GM18505 (cell line): ENCODE measurements around the gene PLPP7.

Source experiments
- ATAC-seq: cut with Tn5 transposase; IDR thresholded peaks from one replicate; pipeline ENCODE4 v1.9.1; 2021; ENCODE audit not compliant: unreplicated experiment
- POLR2A ChIP-seq: IDR thresholded peaks from 4 replicates; pipeline ENCODE4 v1.6.1; 2011; ENCODE audit warnings: borderline replicate concordance; ENCODE audit not compliant: insufficient read depth, insufficient read length; ENCODE audit errors: extremely low read depth

Gene PLPP7

DNA sequence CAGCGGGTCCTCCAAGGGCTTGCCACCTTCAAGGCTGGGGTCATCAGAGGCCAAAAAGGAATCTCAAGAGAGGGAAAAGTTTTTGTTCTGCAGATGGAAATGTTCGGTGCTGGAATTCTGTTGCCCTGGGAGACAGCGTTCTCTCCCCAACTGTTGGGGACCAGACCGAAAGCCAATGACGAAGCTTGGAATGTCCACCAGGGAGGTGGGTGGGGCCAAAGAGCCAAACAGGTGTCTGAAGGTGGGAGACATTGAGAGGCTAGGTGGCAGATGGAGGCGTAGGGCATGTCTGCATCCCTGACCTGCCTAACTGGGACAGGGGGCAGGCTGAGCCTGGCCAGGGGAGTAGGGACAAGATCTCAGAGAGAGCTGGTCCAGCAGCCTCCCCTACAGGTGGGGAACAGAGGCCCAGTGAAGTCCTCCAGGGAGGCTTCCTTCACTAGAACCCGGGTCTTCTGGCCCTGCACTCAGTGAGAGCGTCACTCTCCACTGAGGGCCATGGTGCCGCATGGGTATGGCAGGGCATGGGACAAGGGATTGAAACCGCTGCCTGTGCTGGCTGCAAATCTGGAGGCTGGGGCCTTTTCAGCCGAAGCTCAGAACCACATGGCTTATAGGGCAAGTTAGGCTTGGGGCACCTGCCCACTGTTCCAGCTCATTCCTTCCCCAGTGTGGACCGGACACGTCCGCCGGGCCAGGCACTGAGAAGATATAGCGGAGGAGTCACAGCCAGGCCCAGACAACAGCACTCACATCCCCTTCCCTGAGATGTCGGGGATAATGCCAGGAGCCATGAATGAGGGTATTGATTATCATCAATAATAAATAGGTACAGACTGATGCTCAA lies 8.2 kb upstream of the PLPP7 start:
- no peak for ATAC-seq

DNA sequence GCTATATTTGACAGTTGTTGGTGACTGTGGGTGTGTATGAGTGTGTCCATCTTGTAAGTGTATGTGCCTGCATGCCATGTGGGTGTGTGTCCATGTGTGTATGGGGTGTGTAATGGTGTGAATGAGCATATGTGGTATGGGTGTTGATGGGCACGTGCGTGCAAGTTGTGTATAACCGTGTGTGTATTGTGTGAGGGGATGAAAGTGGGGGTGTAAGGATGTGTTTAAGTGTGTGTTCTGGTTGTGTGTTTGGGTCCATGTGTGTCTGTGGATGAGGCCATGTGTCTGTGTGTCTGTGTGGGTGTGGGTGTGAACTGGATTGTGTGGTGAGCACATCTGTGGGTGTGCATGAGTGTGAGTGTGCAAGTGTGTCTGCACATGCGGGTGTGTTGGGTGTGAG lies 7.3 kb upstream of the PLPP7 start:
- no peak for TF ChIP-seq POLR2A
- no peak for ATAC-seq

More for the DNA sequence above, 8.2 kb upstream of the PLPP7 start:
- no peak for TF ChIP-seq POLR2A

DNA sequence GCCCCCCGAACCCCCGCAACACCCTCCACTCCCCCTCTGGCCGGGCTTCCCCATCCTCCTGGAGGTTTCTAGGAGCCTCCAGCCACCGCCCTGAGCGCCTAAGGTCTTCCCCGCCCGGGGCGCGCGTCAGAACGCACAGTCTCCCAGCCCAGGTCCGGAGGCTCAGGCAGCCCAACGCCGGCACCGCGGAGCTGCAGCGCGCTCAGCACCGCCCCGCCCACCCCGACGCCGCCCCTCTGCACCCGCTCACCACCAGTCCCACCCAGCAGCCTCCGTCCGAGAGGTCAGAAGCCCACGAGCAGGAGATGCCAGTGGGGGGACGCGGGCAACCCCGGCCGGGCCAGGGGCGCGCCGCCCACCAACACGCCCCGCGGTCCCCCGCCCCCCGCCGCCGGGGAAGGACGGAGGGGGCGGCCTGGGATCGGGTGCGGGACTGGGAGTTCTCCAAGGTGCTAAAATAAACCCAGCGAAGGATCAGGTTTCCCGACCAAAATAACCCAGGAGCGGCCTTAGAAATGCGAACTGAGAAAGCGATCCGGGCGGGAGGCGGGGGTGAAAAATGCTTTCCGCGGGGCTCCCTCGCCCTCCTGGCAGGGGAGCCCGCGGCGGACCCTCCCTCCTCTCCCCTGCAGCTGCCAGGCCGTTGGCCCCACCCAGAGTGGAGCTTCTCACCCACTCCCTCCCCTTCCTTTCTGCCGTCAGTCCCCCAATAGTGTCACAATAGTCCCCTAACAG lies 6.7 kb upstream of the PLPP7 start:
- ATAC-seq: no peak
- TF ChIP-seq POLR2A: no peak

DNA sequence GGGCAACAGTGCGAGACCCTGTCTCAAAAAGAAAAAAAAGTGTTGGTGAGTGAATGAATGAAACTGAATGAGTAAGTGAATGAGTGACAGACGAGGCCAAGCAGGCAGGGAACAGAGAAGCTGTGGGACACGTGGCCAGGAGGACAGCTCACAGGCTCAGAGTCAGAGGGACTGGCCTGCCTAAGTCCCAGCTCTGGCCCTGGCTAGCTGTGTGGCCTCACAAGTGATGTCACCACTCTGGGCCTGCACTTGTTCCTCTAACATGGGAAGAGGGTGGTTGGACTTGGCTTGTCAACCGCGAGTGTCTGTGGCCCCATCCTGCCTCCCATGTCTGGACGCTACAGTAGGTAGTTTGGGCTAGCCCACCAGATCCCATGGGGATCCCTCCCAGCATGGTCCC lies 4.7 kb upstream of the PLPP7 start:
- ATAC-seq: no peak
- TF ChIP-seq POLR2A: no peak

DNA sequence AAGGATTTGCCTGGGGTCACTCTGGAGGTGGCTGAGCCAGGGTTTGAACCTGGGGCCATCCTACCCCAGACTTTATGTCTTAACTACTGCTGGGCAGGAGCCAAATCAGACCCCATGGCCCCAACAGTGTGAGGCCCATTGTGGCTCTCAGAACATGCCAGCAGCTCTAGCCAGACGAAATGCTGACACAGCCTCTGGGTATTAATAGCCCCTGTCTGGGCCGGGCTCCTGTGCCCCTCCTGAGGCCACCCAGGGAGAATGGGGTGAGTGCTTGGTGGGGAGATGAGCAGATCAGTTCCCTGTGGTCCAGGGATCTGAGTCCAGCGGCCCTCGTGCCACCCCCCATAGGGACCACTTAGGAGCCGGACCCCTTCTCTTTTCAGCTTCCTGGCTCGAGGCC lies 2.2 kb upstream of the PLPP7 start:
- TF ChIP-seq POLR2A: no peak

DNA sequence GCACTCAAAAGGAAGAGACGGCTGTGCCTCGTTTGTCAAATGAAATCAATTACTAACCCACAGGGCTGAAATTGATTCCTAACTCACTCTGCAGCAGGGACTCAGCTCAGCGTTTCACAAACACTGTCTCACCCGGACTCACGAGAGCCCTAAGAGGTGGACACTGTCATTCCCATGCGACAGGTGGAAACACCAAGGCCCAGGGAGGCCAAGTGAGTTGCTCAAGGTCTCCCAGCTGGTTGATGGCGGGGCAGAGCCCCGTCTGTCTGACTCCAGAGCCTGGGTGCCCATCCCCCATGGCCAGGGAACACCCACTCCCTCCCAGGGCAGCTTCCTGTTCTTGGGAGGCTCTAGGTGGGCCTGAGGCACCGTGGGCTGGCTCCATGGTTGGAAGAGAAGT lies 1.3 kb upstream of the PLPP7 start:
- ATAC-seq: no peak
- TF ChIP-seq POLR2A: no peak

More for the DNA sequence above, 2.2 kb upstream of the PLPP7 start:
- no peak for ATAC-seq

DNA sequence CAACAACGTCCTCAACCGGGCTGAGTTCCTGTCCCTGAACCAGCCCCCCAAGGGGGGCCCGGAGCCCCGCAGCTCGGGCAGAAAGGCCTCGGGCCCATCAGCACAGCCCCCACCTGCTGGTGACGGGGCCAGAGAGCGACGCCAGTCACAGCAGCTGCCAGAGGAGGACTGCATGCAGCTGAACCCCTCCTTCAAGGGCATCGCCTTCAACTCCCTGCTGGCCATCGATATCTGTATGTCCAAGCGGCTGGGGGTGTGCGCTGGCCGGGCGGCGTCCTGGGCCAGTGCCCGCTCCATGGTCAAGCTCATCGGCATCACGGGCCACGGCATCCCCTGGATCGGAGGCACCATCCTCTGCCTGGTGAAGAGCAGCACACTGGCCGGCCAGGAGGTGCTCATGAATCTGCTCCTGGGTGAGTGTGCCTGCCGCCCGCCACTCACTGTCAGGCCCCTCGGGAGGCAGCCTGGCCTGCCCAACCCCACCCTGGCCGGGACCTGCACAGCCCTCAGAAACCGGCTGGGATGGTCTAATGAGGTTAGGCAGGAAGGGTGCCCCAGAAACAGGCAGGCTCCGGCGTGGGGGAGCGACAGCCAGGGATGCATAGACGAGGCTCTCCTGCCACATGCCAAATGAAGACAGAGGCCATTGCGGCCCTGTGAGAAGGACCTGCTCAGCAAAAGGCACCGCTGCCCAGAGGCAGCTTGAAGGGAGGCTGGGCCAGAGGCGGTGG lies 678 bp downstream of the PLPP7 start:
- no peak for ATAC-seq
- TF ChIP-seq POLR2A: no peak

DNA sequence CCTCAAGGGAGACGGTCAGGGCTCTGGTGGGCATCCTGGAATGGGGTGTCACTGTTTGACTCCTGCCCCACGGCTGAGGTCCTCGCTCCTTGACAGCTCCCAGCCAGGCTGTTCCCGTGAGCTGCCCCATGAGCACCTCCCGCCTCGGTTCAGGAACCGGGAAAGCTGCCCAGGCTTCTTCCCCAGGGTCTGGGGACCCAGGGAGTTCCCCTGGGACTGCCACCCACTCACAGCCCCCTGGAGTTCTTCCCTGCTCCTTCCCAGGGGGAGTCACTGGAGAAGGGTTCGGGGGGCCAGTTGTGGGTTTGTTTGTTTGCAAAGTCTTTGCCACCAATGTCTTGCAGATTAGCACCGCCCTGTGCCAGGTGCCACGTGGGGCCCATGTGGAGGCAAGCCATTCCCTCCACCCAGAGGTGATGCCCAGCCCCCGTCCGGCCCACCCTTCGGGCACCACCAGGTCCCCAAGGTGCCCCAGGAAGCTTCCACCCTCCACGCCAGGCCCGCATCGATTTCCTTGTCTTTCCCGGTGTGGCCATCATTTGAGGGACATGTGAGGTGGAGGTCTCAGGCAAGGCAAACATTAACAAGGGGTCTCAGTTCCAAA lies 1.3 kb downstream of the PLPP7 start:
- ATAC-seq: no peak
- TF ChIP-seq POLR2A: no peak

DNA sequence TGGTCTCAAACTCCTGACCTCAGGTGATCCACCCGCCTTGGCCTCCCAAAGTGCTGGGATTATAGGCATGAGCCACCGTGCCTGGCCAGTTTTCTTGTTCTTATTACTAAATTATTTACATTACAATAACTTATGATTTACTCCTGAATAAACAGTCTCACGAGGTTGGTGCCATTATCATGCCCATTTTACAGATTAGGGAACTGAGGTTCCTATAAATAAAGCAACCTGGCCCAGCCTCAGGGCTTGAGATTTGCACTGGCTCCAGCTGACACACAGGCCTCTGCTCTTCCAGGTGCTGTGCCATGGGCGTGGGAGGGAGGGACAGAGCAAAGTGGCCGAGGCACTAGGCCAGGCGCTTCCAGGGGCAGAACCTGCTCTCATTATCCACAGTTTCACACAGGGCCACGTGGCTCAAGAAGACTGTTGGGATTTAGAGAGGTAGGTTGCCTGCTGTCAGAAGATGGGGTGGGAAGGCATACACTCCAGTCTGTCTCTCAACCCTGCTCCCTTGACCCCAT lies 2.3 kb downstream of the PLPP7 start:
- TF ChIP-seq POLR2A: no peak
- no peak for ATAC-seq

DNA sequence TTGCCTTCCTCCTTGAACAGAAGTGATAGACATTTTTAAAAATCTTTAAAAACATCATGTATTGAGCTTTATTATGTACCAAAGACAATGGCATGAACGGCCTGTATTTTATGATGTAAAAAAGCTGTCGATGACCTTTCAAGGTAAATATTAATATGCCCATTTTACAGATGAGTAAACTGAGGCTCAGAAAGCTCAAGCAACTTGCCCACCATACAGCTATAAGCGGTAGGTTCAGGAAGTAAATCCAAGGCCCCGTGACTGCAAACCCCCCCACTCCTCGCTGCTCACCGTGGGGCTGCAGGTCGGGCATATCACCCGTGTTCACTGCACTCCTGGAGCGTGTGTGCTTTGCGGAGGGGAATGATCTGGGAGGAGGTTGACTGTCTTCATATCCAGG lies 3.4 kb downstream of the PLPP7 start:
- no peak for ATAC-seq
- TF ChIP-seq POLR2A: no peak

DNA sequence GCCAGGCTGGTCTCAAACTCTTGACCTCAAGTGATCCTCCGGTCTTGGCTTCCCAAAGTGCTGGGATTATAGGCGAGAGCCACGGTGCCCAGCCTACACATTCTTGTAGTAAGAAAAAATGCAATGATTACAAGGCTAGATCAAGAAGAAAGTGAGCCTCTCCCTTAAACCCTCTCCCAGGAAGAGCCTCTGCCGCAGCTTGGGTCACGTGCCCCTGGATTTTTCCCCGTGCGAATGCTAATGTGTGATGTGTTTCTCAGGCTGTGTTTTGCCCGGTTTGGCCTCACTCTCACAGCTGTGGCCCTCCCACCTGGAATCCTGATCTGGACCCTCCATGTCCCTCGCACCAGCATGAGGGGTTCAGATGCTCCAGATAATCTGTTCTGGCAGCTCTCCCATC lies 6.9 kb downstream of the PLPP7 start:
- ATAC-seq: no peak
- TF ChIP-seq POLR2A: no peak

DNA sequence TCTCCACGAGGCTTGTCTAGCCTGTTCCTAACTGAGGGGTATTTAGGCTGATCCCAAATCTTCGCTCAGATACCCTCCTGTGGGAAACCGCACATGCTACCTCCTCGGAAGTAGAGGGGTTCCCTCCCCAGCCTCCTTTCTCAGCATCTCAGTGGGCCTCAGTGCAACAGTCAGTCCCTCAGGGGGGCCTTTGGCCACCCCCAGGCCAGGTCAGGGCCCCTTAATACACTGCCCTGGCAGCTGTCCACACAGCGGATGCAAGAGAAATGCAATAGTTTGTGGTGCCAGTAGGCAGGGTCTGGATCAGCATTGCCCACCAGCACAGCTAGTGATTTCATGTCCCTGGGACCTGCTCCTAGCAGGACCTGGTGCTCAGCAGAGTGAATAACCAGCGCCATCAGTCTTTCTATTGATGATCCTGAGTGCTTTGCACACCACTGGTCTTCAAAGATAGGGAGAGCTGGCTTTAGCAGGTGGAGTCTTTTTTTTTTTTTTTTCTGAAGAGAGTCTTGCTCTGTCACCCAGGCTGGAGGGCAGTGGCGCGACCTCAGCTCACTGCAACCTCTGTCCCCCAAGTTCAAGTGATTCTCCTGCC lies 7.5 kb downstream of the PLPP7 start:
- TF ChIP-seq POLR2A: no peak
- no peak for ATAC-seq
